22Rv1 (cell line): Measurements from ENCODE around the gene PRKCE.

ENCODE experiments used
- H3K27ac ChIP-seq: fragments of 450-650 bp; 2 replicates; pipeline ENCODE4 v1.5.1; 2017
- ZFX ChIP-seq: fragments of 450-650 bp; IDR thresholded peaks from 2 replicates; pipeline ENCODE4 v1.6.1; 2017; ENCODE audit warnings: antibody characterized with exemption, borderline replicate concordance
- TF ChIP-seq, protein P1 (sequence below): fragments of 450-650 bp; IDR thresholded peaks from 2 replicates; pipeline ENCODE4 v1.5.1; 2017; ENCODE audit warnings: mild to moderate bottlenecking

Gene PRKCE

DNA sequence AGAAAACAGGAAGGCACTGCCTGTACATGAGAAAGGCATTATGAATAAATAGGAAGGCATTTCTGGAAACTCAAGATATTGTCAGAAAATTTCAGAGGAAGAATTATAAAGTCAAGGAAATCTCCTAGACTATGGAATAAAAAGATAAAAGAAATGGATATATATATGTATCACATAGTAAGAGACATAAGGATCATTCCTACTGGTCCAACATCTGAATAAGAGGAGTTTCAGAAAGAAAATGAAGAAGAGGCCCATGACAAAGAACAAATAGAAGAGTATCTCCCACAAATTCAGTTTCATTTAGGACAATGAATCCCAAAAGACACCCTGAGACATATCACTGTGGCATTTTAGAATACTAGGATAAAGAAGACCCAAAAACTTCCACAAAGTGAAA is 178.8 kb downstream of the PRKCE start:
- no peak for TF ChIP-seq ZFX
- TF ChIP-seq, protein P1, sequence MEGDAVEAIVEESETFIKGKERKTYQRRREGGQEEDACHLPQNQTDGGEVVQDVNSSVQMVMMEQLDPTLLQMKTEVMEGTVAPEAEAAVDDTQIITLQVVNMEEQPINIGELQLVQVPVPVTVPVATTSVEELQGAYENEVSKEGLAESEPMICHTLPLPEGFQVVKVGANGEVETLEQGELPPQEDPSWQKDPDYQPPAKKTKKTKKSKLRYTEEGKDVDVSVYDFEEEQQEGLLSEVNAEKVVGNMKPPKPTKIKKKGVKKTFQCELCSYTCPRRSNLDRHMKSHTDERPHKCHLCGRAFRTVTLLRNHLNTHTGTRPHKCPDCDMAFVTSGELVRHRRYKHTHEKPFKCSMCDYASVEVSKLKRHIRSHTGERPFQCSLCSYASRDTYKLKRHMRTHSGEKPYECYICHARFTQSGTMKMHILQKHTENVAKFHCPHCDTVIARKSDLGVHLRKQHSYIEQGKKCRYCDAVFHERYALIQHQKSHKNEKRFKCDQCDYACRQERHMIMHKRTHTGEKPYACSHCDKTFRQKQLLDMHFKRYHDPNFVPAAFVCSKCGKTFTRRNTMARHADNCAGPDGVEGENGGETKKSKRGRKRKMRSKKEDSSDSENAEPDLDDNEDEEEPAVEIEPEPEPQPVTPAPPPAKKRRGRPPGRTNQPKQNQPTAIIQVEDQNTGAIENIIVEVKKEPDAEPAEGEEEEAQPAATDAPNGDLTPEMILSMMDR: no peak
- no peak overlapping the region for H3K27ac ChIP-seq

DNA sequence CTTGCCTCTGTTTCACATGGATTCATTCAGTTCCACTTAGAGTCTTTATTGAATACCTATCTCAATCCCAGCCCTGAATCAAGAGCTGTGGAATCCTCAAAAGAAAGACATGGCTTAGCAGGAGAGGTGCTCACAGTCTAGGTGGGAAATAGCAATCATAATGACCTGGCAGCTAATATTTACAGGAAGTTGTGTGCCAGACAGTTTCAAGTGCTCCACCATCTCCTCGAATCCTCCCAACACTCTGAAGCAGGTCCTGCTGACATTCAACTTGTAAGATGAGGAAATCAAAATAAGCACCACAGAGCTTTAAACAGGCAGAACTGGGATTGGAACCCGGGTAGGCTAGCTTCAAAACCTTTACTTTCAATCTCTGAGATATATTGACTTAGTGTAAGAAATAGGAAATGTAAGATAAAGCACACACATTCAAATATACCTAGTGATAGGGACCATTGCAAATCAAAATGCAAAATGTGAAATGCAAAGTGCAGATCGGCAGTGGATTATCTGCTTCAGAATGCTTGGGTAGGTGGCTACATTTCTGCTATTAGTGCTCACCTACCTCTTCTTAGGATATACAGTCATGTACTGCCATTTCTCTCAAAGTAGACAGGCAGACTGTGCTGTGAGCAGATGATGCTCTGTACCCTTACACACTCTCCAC is 182.0 kb downstream of the PRKCE start:
- no peak overlapping the region for H3K27ac ChIP-seq
- TF ChIP-seq, protein P1: no peak
- no peak for TF ChIP-seq ZFX

DNA sequence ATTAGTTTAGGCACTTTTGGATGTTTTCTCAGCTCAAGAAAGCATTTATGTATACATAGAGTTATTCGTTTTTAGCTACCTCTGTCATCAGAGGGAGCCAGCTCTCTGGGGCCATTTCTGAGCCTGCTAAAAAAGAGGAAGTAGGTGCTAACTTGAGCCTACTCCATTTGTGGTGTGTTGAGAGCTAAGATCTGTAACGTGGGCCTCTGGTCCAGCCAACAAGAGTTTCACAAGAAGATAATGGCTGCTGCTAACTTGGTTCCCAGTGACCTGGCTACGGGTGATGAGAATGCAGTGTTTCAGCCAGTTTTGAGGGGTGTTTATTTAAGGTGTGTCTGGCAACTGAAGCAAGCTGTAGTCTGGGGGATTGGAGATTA is 182.5 kb downstream of the PRKCE start:
- TF ChIP-seq ZFX: no peak
- TF ChIP-seq, protein P1: no peak
- H3K27ac ChIP-seq: no peak overlapping the region

DNA sequence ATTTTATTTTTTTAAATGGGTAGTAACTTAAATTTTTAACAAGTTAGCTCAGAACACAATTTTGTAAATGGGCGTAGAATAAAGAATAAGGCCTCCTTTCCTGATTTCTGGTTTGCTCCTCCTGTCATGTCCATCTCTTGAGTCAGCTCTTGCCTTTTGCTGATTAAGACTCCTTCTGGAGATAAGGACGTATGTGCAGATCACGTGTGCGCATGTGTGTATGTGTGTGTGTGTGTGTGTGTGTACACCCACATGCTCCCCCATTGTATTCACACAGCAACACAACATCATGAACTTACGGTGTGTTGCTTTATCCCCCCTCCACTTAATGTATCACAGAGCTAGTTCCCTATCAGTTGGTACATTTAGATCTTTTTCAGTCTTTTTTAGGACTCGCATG is 182.9 kb downstream of the PRKCE start:
- H3K27ac ChIP-seq: no peak overlapping the region
- no peak for TF ChIP-seq ZFX
- TF ChIP-seq, protein P1: no peak

DNA sequence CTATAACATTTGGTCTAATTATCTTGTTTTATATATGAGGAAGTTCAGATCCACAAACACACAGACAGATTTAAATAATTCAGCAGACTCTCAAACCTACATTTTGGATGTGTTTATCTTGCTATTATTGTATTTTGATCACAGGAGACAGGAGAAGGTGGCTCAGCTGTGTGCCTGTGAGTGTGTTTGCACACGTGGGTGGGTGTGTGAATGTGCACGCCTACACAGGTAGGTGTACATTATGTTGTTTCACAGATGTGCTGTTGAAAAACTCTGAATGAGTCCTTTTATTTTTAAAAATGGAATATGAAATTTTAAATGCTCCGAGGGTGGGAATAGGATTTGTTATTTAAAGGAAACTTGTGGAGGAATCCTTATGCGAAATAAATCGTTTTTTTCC is 183.4 kb downstream of the PRKCE start:
- H3K27ac ChIP-seq: no peak overlapping the region
- TF ChIP-seq ZFX: no peak
- TF ChIP-seq, protein P1: no peak

DNA sequence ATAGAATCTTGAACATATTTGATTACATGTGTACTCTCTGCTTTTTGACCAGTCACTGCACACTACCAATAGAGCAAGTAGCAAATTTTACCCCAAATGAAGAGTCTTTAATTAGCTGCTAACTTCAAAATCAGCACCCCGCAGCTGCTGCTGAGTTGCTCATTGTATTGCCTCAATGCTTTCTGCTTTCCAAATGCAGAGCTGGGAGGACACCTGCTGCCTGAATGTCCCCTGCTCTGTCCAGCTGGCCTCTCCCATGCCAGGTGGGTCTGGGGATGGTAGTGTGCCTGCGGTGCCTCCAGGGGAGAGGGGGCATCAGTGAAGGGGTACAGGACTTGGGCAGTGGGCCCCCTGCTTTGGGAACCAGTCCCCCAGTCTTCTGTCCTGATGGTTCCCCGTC is 184.8 kb downstream of the PRKCE start:
- TF ChIP-seq ZFX: no peak
- TF ChIP-seq, protein P1: no peak
- H3K27ac ChIP-seq: no peak overlapping the region

DNA sequence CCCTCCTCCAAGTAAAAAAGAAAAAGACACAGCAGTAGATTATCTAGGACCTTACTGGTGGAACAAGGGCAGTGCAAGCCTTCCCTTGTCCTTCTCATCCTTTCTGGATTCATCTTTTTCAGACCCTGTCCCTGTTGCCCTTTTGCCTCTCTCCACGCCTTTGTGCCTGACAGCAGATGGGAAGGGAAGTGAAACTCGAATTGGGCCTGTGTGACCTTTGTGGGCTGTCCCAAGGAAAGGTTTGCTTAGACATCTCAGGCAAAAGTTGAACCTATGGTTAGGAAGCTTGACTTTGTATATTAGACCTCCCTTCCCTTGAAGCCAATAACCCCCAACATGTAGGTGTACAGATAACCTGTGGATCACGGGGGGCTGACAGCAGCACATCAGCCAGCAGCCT is 185.3 kb downstream of the PRKCE start:
- TF ChIP-seq, protein P1: no peak
- TF ChIP-seq ZFX: no peak
- no peak overlapping the region for H3K27ac ChIP-seq
